ENCODE data around the gene UBL4A.

The UBL4A gene

DNA sequence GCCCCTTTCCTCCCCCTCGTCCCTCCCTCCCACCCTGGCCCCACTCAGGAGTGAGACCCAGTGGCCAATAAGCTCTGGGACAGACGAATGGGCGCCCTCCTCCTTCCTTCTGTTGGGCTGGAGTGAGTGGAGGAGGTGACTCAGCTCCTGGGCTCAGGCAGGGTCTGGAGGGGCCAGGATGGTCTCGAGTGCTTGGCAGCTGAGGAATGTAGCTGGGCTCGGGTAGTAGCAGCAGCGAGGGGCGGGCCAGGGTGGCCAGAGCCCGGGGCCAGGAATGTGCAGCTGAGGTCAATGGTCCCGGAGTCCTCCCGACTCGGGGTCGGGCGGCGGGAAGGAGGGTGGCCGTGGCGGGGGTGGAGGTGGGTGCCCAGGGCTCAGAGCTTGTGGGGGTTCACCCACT is 45.2 kb upstream of the UBL4A start:
- H2AFZ ChIP-seq (ENCODE audit: low read depth, low read length) = no peak overlapping the region
- H3K4me2 ChIP-seq (ENCODE audit: insufficient read depth, low read length) = no peak overlapping the region
- DNase-seq (no peak), ATAC-seq (ENCODE audit: insufficient read depth, low read depth) (no peak)
- peaks cover 40% of the 10 kb centered on the region for H3K36me3 ChIP-seq (ENCODE audit: insufficient read depth, low read length)
- no peaks in the 10 kb centered on the region for H4K20me1 ChIP-seq (ENCODE audit: insufficient read depth, low read length)
- TF ChIP-seq, protein P1, sequence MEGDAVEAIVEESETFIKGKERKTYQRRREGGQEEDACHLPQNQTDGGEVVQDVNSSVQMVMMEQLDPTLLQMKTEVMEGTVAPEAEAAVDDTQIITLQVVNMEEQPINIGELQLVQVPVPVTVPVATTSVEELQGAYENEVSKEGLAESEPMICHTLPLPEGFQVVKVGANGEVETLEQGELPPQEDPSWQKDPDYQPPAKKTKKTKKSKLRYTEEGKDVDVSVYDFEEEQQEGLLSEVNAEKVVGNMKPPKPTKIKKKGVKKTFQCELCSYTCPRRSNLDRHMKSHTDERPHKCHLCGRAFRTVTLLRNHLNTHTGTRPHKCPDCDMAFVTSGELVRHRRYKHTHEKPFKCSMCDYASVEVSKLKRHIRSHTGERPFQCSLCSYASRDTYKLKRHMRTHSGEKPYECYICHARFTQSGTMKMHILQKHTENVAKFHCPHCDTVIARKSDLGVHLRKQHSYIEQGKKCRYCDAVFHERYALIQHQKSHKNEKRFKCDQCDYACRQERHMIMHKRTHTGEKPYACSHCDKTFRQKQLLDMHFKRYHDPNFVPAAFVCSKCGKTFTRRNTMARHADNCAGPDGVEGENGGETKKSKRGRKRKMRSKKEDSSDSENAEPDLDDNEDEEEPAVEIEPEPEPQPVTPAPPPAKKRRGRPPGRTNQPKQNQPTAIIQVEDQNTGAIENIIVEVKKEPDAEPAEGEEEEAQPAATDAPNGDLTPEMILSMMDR (IDR thresholded peaks at IDR 0.05; ENCODE audit: borderline replicate concordance, extremely low read depth, low read length, poor library complexity, severe bottlenecking) = no peak
- no peak for TF ChIP-seq EZH2 (IDR thresholded peaks at IDR 0.05; ENCODE audit: borderline replicate concordance, low read depth, low read length, severe bottlenecking)
- no peak overlapping the region for H3K9ac ChIP-seq (ENCODE audit: low read depth, low read length)
- H3K4me1 ChIP-seq (ENCODE audit: insufficient read depth, low read length) = peaks cover 3% of the 10 kb centered on the region; the same call in 1 of the 2 replicates
- H3K27me3 ChIP-seq (ENCODE audit: insufficient read depth, low read length, poor library complexity) = no peaks in the 10 kb centered on the region
- no peaks in the 10 kb centered on the region for H3K79me2 ChIP-seq (ENCODE audit: insufficient read depth, low read length)
- H3K27ac ChIP-seq (ENCODE audit: low read length) = no peak overlapping the region
- H3K9me3 ChIP-seq (ENCODE audit: insufficient read depth, low read length, severe bottlenecking) = no peaks in the 10 kb centered on the region
- no peak overlapping the region for H3K4me3 ChIP-seq (ENCODE audit: low read depth in 1 of 2, low read length in 2 of 2)

DNA sequence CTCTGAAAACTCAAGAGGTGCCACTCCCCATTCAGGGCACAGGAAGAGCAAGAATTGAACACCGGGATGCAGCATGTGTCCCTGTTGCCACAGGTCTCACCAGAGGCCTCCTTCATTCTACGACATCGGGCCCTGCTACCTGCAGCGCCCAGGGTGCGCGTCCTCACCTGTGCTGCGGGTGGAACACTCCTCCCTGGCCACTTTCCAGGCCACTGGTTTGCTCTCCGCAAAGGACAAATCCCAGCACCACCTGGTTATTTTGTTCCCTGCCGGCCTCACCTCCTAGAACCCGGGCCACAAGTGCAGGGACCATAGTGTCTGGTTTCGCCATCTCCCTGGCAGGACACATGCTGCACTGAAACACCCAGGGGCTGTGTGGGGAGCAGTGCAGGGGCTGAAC is 43.9 kb upstream of the UBL4A start:
- H3K4me2 ChIP-seq (ENCODE audit: insufficient read depth, low read length) = no peak overlapping the region
- no peak overlapping the region for H3K4me3 ChIP-seq (ENCODE audit: low read depth in 1 of 2, low read length in 2 of 2)
- H3K27ac ChIP-seq (ENCODE audit: low read length) = no peak overlapping the region
- no peak overlapping the region for H2AFZ ChIP-seq (ENCODE audit: low read depth, low read length)
- peaks cover 3% of the 10 kb centered on the region; the same call in 1 of the 2 replicates for H3K4me1 ChIP-seq (ENCODE audit: insufficient read depth, low read length)
- ATAC-seq (ENCODE audit: insufficient read depth, low read depth) (no peak), DNase-seq (no peak)
- no peak for TF ChIP-seq EZH2 (IDR thresholded peaks at IDR 0.05; ENCODE audit: borderline replicate concordance, low read depth, low read length, severe bottlenecking)
- TF ChIP-seq, protein P1 (IDR thresholded peaks at IDR 0.05; ENCODE audit: borderline replicate concordance, extremely low read depth, low read length, poor library complexity, severe bottlenecking) = no peak
- H3K79me2 ChIP-seq (ENCODE audit: insufficient read depth, low read length) = no peaks in the 10 kb centered on the region
- no peaks in the 10 kb centered on the region for H3K9me3 ChIP-seq (ENCODE audit: insufficient read depth, low read length, severe bottlenecking)
- H3K36me3 ChIP-seq (ENCODE audit: insufficient read depth, low read length) = peaks cover 32% of the 10 kb centered on the region
- H3K9ac ChIP-seq (ENCODE audit: low read depth, low read length) = no peak overlapping the region
- H3K27me3 ChIP-seq (ENCODE audit: insufficient read depth, low read length, poor library complexity) = no peaks in the 10 kb centered on the region
- H4K20me1 ChIP-seq (ENCODE audit: insufficient read depth, low read length) = no peaks in the 10 kb centered on the region

DNA sequence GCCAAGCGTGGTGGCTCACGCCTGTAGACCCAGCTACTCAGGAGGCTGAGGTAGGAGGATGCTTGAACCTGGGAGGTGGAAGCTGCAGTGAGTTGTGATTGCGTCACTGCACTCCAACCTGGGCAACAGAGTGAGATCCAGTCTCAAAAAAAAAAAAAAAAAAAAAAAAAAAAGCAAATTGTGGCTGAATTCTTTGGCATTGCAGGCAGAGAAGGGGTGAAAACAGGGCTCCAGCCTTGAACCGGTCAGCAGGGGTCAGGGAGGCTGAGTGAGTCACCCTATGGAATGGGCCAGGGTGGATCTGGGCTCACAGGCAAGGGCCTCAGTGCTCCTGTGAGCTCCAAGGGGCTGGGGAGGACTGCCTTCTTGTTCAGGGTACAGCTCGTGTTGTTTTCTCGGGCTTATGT is 42.8 kb upstream of the UBL4A start:
- Histone ChIP-seq H2AFZ (ENCODE audit: low read depth, low read length) (no peak overlapping the region), H4K20me1 (ENCODE audit: insufficient read depth, low read length) (no peaks in the 10 kb centered on the region), H3K27me3 (ENCODE audit: insufficient read depth, low read length, poor library complexity) (no peaks in the 10 kb centered on the region), H3K9ac (ENCODE audit: low read depth, low read length) (no peak overlapping the region), H3K4me2 (ENCODE audit: insufficient read depth, low read length) (no peak overlapping the region), H3K4me1 (ENCODE audit: insufficient read depth, low read length) (no peaks in the 10 kb centered on the region), H3K4me3 (ENCODE audit: low read depth in 1 of 2, low read length in 2 of 2) (no peak overlapping the region), H3K9me3 (ENCODE audit: insufficient read depth, low read length, severe bottlenecking) (no peaks in the 10 kb centered on the region), H3K27ac (ENCODE audit: low read length) (no peak overlapping the region), H3K79me2 (ENCODE audit: insufficient read depth, low read length) (no peaks in the 10 kb centered on the region), H3K36me3 (ENCODE audit: insufficient read depth, low read length) (peaks cover 23% of the 10 kb centered on the region)
- ATAC-seq (ENCODE audit: insufficient read depth, low read depth) = no peak
- no peak for DNase-seq
- TF ChIP-seq EZH2 (IDR thresholded peaks at IDR 0.05; ENCODE audit: borderline replicate concordance, low read depth, low read length, severe bottlenecking) = no peak
- TF ChIP-seq, protein P1 (IDR thresholded peaks at IDR 0.05; ENCODE audit: borderline replicate concordance, extremely low read depth, low read length, poor library complexity, severe bottlenecking) = no peak
